Spleen (tissue), 11 donors: ENCODE results near the gene CAMK1D. TPM values are rescaled to one million over a fixed set of nuclear protein-coding genes. Genes with fewer than 3 reads are reported as not detected.

Experiments
- DNase-seq: peaks from one replicate; pipeline ENCODE4 v3.0.0-alpha.2; 2020
- H3K27ac ChIP-seq, 8 donors: fragments of 200-600 bp; sonication (generic) in 7 of 8; 1 replicate in 4 of 8; 2 replicates in 4 of 8; pipeline versions ENCODE4 v1.5.0 to v1.8.0; 2016 to 2021; ENCODE audit warnings: inconsistent platforms in 4 of 8, mild to moderate bottlenecking in 4 of 8, moderate library complexity in 1 of 8
- H3K27me3 ChIP-seq, 7 donors: fragments of 200-600 bp; sonication (generic) in 6 of 7; replicated peaks in 1 of 7; 1 replicate in 4 of 7; 2 replicates in 3 of 7; pipeline versions ENCODE4 v1.5.0 to v1.8.0; 2016 to 2021; ENCODE audit warnings: inconsistent platforms in 3 of 7, mild to moderate bottlenecking in 1 of 7
- H3K36me3 ChIP-seq, 6 donors: fragments of 200-600 bp; sonication (generic) in 5 of 6; 1 replicate in 4 of 6; 2 replicates in 2 of 6; pipeline versions ENCODE4 v1.5.0 to v1.8.0; 2016 to 2021; ENCODE audit warnings: inconsistent platforms in 2 of 6
- H3K4me1 ChIP-seq, 6 donors: fragments of 200-600 bp; sonication (generic) in 5 of 6; 1 replicate in 3 of 6; 2 replicates in 3 of 6; pipeline versions ENCODE4 v1.5.0 to v1.8.0; 2016 to 2021; ENCODE audit warnings: inconsistent platforms in 3 of 6
- H3K4me3 ChIP-seq, 8 donors: fragments of 200-600 bp; sonication (generic) in 7 of 8; 1 replicate in 4 of 8; 2 replicates in 4 of 8; pipeline versions ENCODE4 v1.5.0 to v1.8.0; 2016 to 2021; ENCODE audit warnings: inconsistent platforms in 4 of 8, mild to moderate bottlenecking in 4 of 8, moderate library complexity in 2 of 8
- H3K9me3 ChIP-seq, 8 donors: fragments of 200-600 bp; sonication (generic) in 7 of 8; 1 replicate in 4 of 8; 2 replicates in 4 of 8; pipeline versions ENCODE4 v1.5.0 to v1.8.0; 2016 to 2021; ENCODE audit warnings: inconsistent platforms in 4 of 8
- POLR2A ChIP-seq, 3 donors: fragments of 450-650 bp; IDR thresholded peaks; one replicate each; pipeline ENCODE4 v1.5.1; 2017; ENCODE audit warnings: antibody characterized with exemption in 3 of 3, mild to moderate bottlenecking in 1 of 3
- POLR2AphosphoS5 ChIP-seq, 3 donors: sonication (generic); formaldehyde crosslinking; IDR thresholded peaks; one replicate each; pipeline ENCODE4 v1.5.1; 2017; ENCODE audit warnings: antibody characterized with exemption in 3 of 3
- WGBS, 5 donors: extraction: QIAGEN DNeasy Blood & Tissue Kit in 3 of 5; methylation state at CpG; one replicate each; pipeline versions ENCODE4 v1.1.5 to v1.1.7; 2013 to 2018; 5-methylcytosine and 5-hydroxymethylcytosine counted together
- intact Hi-C: fragments of 100-400 bp; cut with DNase I; formaldehyde crosslinking; loops from one replicate; pipeline ENCODE4 v1.15.0; 2023; ENCODE audit warnings: low total_unique reads
- polyA plus RNA-seq, 3 donors: library from polyadenylated mRNA; stranded (reverse); fragments of 200-250 nt; gene quantifications; one replicate each; pipeline ENCODE4 v1.2.1, GENCODE V29; 2013
- total RNA-seq, 7 donors: library from RNA; depleted of rRNA in 3 of 7; stranded (reverse); fragments of >200 nt in 3 of 7; fragmentation: NEBNext Ultra II Directional in 4 of 7; extraction: Animal tissue kit (Norgen Biotek cat#: 25700) in 4 of 7; gene quantifications; one replicate each; pipeline versions ENCODE4 v1.1.0 to v1.2.1, GENCODE V29; 2016 to 2021
- TF ChIP-seq, protein P1 (sequence below), 11 experiments: fragments of 200-600 bp in 7 of 11; fragments of 450-650 bp in 4 of 11; sonication (generic) in 4 of 11; IDR thresholded peaks in 8 of 11; conservative IDR thresholded peaks in 3 of 11; 1 replicate in 7 of 11; 2 replicates in 4 of 11; pipeline versions ENCODE4 v1.4.0 to v1.8.0; 2016 to 2021; ENCODE audit warnings: antibody characterized with exemption in 11 of 11, inconsistent platforms in 4 of 11, mild to moderate bottlenecking in 1 of 11
- donor health status: healthy with polysubstance abuse.
- donor health status: DM: no; HTN: no; CAD: no; lungs with moderate emphysema.
- donor health status: DM: no; HTN: no; CAD: no.
- donor health status: Bipolar disorder and iron deficiency.
- donor health status: healthy.
- donor health status: DM: no; HTN: no; CAD: no.
- donor health status: DM: yes; HTN: yes; CAD: no.

Gene CAMK1D
- total and polyA plus RNA-seq, 10 donors = 6.8 to 34.5 (median 20.0) TPM

GRCh38 chr10:12504628-12505027 is 155.3 kb downstream of the CAMK1D start:
- peaks cover 14 to 62% (median 33%) of the 10 kb centered on the region in 6 donors for H3K4me1 ChIP-seq
- TF ChIP-seq, protein P1, sequence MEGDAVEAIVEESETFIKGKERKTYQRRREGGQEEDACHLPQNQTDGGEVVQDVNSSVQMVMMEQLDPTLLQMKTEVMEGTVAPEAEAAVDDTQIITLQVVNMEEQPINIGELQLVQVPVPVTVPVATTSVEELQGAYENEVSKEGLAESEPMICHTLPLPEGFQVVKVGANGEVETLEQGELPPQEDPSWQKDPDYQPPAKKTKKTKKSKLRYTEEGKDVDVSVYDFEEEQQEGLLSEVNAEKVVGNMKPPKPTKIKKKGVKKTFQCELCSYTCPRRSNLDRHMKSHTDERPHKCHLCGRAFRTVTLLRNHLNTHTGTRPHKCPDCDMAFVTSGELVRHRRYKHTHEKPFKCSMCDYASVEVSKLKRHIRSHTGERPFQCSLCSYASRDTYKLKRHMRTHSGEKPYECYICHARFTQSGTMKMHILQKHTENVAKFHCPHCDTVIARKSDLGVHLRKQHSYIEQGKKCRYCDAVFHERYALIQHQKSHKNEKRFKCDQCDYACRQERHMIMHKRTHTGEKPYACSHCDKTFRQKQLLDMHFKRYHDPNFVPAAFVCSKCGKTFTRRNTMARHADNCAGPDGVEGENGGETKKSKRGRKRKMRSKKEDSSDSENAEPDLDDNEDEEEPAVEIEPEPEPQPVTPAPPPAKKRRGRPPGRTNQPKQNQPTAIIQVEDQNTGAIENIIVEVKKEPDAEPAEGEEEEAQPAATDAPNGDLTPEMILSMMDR (IDR thresholded peaks at IDR 0.05 in 8 of 11, conservative IDR thresholded peaks at IDR 0.05 in 3 of 11) = no peak
- TF ChIP-seq POLR2AphosphoS5 (IDR thresholded peaks at IDR 0.05) (no peak), POLR2A (IDR thresholded peaks at IDR 0.05) (no peak)
- no peaks in the 10 kb centered on the region for H3K9me3 ChIP-seq
- no peaks in the 10 kb centered on the region for H3K36me3 ChIP-seq
- H3K27me3 ChIP-seq = no peaks in the 10 kb centered on the region
- DNase-seq = no peak
- WGBS, 5 donors = 93 to 96% (median 95%) methylated on average over 10 of the region's 10 CpGs
- no peak overlapping the region for H3K27ac ChIP-seq
- no peak overlapping the region for H3K4me3 ChIP-seq
- intact Hi-C loops = no loop called here

GRCh38 chr10:12505683-12506082 is 156.3 kb downstream of the CAMK1D start:
- 91 to 97% (median 95%) methylated on average over 6 of the region's 6 CpGs for WGBS, 5 donors
- Histone ChIP-seq H3K27me3 (no peaks in the 10 kb centered on the region), H3K4me1 (peaks cover 12 to 62% (median 24%) of the 10 kb centered on the region in 6 donors), H3K27ac (no peak overlapping the region), H3K9me3 (no peaks in the 10 kb centered on the region), H3K36me3 (no peaks in the 10 kb centered on the region), H3K4me3 (no peak overlapping the region)
- intact Hi-C loops = no loop called here
- TF ChIP-seq POLR2A (IDR thresholded peaks at IDR 0.05) = no peak
- TF ChIP-seq, protein P1 (IDR thresholded peaks at IDR 0.05 in 8 of 11, conservative IDR thresholded peaks at IDR 0.05 in 3 of 11) = no peak
- TF ChIP-seq POLR2AphosphoS5 (IDR thresholded peaks at IDR 0.05) = no peak
- DNase-seq = no peak

- Histone ChIP-seq H3K4me3 (no peak overlapping the region), H3K9me3 (no peaks in the 10 kb centered on the region), H3K27ac (no peak overlapping the region), H3K27me3 (no peaks in the 10 kb centered on the region), H3K36me3 (no peaks in the 10 kb centered on the region), H3K4me1 (peaks cover 0 to 50% (median 12%) of the 10 kb centered on the region in 6 donors)
- intact Hi-C loops = no loop called here
- DNase-seq = no peak
- WGBS, 5 donors = 47 to 65% (median 51%) methylated on average over 10 of the region's 10 CpGs
- TF ChIP-seq POLR2A (IDR thresholded peaks at IDR 0.05) (no peak), POLR2AphosphoS5 (IDR thresholded peaks at IDR 0.05) (no peak)
- TF ChIP-seq, protein P1 (IDR thresholded peaks at IDR 0.05 in 8 of 11, conservative IDR thresholded peaks at IDR 0.05 in 3 of 11) = no peak
Observed at GRCh38 chr10:12507165-12507850, 158.0 kb downstream of the CAMK1D start.

DNA sequence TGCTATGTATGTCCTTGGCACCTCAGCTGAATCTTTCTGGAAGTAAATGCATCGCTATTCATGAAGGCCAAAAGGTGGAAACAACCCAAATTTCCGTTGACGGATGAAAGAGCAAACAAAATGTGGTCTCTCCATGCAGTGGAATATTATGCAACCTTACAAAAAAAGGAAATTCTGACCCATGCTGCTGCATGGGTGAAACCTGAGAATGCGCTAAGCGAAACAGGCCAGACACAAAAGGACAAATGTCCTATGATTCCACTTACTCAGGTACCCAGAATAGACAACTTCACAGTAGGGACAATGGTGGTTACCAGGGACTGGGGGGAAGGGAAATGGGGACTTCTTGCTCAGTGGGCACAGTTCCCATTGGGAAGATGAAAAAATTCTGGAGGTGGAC is 158.8 kb downstream of the CAMK1D start:
- no peak for DNase-seq
- WGBS, 5 donors = 55 to 82% (median 77%) methylated on average over 5 of the region's 5 CpGs
- Histone ChIP-seq H3K9me3 (no peaks in the 10 kb centered on the region), H3K4me3 (no peak overlapping the region), H3K27ac (no peak overlapping the region), H3K4me1 (peaks cover 0 to 49% (median 12%) of the 10 kb centered on the region in 6 donors), H3K36me3 (no peaks in the 10 kb centered on the region), H3K27me3 (no peaks in the 10 kb centered on the region)
- intact Hi-C loops = no loop called here
- no peak for TF ChIP-seq POLR2AphosphoS5 (IDR thresholded peaks at IDR 0.05)
